GM12873 (cell line): Measurements from ENCODE around the gene SCYL1.

Experiments
- TF ChIP-seq, protein P1 (sequence below): IDR thresholded peaks from 2 replicates; pipeline ENCODE4 v1.5.1; 2012; ENCODE audit warnings: low read depth, mild to moderate bottlenecking, moderate library complexity, low read length, control low read depth; ENCODE audit not compliant: insufficient read depth; ENCODE audit errors: missing control alignments

The SCYL1 gene

DNA sequence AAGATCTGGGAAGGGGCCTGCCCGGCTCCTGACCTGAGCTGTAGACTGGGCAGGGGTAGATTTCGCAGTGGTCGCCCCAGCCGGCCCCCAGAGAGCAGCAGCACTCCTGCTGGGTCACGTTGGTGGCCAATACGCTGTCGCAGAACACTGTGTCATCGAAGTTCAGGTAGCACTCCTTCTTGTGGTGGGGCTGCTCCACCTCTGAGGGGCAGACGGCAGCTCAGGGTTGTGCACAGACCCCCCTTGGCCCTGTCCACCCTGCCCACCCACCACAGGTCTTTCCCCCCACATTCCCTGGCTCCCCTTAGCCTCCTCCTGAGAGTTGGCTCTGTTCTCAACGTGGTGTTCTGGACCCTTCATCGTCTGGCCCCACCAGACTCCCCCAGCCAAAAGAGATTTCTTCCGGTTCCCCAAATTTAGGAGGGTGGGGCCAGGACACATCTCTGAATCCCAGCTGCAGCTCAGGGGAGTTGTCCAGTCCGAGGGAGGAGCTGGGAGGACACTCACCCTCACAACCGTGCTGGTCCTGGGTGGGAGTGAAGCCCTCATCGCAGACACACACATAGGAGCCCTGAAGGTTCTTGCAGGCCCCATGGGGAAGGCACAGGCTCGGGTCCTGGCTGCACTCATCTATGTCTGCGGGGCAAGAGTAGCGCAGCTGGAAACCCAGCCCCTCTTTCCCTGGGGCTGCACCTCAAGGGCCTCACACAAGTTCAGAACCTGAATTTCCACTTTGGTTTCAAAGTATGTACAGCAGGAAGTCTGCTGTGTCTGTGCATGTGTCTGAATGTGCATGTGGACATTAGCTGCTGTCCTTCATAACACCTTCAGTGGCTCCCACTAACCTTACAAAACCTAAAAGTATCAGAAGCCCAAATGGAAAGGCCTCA lies 16.5 kb downstream of the SCYL1 start:
- TF ChIP-seq, protein P1, sequence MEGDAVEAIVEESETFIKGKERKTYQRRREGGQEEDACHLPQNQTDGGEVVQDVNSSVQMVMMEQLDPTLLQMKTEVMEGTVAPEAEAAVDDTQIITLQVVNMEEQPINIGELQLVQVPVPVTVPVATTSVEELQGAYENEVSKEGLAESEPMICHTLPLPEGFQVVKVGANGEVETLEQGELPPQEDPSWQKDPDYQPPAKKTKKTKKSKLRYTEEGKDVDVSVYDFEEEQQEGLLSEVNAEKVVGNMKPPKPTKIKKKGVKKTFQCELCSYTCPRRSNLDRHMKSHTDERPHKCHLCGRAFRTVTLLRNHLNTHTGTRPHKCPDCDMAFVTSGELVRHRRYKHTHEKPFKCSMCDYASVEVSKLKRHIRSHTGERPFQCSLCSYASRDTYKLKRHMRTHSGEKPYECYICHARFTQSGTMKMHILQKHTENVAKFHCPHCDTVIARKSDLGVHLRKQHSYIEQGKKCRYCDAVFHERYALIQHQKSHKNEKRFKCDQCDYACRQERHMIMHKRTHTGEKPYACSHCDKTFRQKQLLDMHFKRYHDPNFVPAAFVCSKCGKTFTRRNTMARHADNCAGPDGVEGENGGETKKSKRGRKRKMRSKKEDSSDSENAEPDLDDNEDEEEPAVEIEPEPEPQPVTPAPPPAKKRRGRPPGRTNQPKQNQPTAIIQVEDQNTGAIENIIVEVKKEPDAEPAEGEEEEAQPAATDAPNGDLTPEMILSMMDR, result no peak

DNA sequence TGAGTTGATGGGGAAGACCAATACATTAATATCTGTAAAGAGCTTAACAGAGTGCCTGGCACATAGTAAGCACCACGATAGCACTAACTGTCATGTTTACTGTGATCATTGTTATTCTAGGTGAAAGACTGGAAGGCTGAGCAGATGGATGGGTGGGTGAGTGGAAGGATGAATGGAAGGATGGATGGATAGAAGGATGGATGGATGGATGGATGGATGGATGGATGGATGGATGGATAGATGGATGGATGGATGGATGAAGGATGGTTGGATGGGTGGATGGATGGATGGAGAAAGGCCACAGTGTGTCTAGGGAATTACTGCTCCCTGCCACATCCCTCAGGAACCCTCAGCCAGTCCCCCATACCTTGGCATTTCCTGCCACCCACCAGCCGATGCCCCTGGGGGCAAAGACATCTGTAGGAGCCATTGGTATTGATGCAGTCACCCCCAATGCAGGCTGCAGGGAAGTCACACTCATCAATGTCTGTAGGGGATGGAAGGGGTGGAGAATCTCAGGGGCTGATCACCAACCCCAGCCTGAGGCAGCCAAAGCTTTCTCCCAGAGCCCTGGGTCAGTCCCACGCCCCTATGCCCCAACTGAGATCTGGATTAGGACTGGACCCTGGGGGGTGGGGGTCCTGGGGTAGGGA lies 18.0 kb downstream of the SCYL1 start:
- TF ChIP-seq, protein P1, result no peak

DNA sequence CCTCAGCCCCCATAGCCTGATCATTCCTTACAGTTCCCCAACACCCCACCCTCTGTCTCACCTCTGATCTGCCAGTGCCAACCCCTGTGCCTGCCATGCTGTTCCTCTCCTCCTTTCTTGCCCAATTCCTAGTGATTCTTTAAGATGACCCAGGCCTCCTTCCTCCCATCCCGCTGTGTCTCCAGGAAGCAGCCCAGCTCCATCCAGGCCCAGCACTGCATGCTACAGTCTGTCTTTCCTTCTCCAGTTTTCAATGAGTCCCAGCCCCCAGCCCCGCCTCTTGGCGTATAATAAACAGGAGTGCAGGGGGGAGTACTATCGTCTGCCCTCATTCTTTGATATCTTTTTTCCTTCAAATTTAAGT lies 21.0 kb downstream of the SCYL1 start:
- TF ChIP-seq, protein P1, result no peak

DNA sequence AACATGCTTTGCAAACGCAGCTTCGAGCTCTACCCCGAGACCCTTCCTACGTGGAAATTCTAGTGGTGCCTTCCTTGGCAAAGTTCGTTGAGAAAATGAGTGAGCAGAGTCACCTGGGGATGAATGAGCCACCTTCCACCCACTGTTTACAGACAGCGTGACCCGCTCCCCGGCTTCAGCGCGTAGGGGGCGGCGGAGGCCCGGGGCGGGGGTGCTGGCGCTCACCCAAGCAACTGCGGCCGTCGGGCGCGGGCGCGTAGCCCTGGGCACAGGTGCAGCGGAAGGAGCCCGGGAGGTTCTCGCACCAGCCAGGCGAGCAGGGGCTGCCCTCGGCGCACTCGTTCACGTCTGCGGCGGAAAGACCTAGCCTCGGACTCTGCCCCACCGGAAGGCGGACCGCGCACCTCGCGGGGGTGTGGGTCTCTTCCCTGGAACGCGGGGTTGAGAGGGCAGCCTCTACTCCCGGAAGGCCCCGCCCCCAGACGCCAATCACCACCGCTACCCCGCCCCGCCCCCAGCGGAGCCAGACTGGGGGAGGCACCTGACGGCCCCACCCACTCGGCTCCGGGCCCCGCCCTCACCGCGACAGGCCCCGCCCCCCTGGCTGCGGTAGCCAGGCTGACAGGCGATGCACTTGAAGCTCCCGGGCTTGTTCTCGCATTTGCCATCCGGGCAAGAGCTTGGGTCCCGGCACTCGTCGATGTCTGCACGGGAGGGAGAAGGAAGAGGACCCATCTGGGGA lies 21.5 kb downstream of the SCYL1 start:
- TF ChIP-seq, protein P1, result no peak

DNA sequence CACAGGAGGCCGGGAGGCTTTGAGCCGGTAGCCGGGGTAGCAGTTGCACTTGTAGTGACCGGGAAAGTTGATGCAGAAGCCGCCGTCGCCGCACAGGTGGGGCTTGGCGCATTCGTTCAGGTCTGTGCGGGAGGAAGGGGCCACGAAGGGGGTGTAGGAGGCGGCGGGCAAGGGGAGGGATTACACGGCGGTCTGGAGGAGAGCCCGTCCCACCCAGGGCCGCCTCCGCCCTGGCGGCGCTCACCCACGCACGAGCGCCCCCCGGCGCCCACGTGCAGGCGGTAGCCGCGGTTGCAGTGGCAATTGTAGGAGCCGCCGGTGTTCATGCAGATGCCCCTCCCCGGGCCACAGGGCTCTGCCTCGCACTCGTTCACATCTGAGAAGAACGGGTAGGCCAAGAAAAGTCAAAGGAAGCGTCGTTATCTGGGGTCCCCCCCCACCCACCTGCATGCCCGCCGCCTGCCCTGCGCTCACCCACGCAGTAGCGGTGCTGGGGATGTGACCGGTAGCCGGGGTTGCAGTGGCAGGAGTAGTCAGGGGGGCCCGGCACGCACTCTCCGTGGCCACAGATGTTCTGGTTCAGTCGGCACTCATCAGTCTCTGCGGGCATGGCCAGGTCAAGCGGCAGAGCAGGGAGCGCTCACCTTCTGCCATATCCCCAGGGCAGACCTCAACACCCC lies 22.7 kb downstream of the SCYL1 start:
- TF ChIP-seq, protein P1, result no peak

DNA sequence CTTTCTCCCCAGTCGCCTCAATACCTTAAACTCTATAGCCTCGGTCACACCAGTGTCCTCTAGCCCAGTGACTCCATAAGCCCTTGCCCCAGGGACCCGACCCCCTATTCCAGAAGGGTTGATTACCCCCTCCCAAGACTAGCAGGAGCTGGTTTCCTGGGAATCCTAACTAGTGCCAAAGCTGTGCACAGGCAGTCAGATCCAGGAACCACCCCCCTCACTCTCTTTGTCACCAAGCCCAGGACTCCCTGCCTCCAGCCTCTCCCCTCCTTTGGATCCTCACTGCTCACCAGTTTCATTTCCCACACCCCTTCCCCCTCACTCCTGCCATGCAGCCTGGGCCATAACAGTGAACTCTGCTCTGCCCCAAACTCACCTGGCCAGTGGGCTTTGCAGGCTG lies 23.5 kb downstream of the SCYL1 start:
- TF ChIP-seq, protein P1, result no peak

DNA sequence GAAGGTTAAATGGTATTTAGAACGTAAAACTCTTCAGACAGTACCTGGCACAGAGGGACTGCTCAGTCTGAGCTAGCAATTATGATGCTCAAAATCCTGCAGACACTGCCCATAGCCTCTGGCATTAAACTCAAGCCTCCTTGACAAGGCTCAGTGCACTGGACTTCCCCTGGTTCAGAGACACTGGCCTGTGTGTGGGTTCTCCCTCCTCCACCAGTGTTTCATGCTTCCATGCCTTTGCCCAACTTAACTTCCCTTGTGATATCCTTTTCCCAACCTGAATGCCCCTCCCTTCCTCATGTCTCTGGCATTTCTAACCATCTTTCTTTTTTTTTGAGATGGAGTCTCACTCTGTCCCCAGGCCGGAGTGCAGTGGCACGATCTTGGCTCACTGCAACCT lies 24.2 kb downstream of the SCYL1 start:
- TF ChIP-seq, protein P1, result no peak
